A549 (cell line): ENCODE measurements around the gene DCX.

Experiments used
- BHLHE40 ChIP-seq: IDR thresholded peaks from 2 replicates; pipeline ENCODE4 v1.6.1; 2012; ENCODE audit warnings: low read depth, low read length, inconsistent platforms
- CBX8 ChIP-seq: fragments of 200-600 bp; sonication (generic); IDR thresholded peaks from 2 replicates; pipeline ENCODE4 v1.6.1; 2016
- CTCF ChIP-seq: fragments of >200 bp; sonication (Bioruptor Twin); formaldehyde crosslinking; IDR thresholded peaks from 3 replicates; pipeline ENCODE4 v1.5.1; 2016
- EP300 ChIP-seq, 2 experiments: fragments of >200 bp; sonication (Bioruptor Twin); formaldehyde crosslinking; IDR thresholded peaks; 2 replicates in 1 of 2; 3 replicates in 1 of 2; pipeline ENCODE4 v1.6.1; 2016 to 2017
- HOXA7 ChIP-seq: fragments of 250-450 bp; sonication (Bioruptor Pico); IDR thresholded peaks from 2 replicates; pipeline ENCODE4 v1.5.0; 2020; ENCODE audit warnings: mild to moderate bottlenecking, moderate library complexity
- JUNB ChIP-seq: fragments of >200 bp; sonication (Bioruptor Twin); formaldehyde crosslinking; IDR thresholded peaks from 2 replicates; pipeline ENCODE4 v1.6.1; 2016
- MAX ChIP-seq: IDR thresholded peaks from 2 replicates; pipeline ENCODE4 v1.6.1; 2012
- MAZ ChIP-seq: fragments of 150-350 bp; IDR thresholded peaks from 2 replicates; pipeline ENCODE4 v1.6.1; 2014; ENCODE audit warnings: antibody characterized with exemption, low read depth, low read length, borderline replicate concordance
- RAD21 ChIP-seq, 2 experiments: fragments of >200 bp in 1 of 2; sonication (Bioruptor Twin) in 1 of 2; formaldehyde crosslinking in 1 of 2; IDR thresholded peaks in 1 of 2; conservative IDR thresholded peaks in 1 of 2; 2 replicates in 1 of 2; 3 replicates in 1 of 2; pipeline ENCODE4 v1.6.1; 2012 to 2018; ENCODE audit warnings: inconsistent platforms in 1 of 2
- USF2 ChIP-seq: fragments of 450-650 bp; IDR thresholded peaks from 2 replicates; pipeline ENCODE4 v1.6.1; 2014; ENCODE audit warnings: antibody characterized with exemption
- TF ChIP-seq, protein P1 (sequence below): fragments of 150-350 bp; IDR thresholded peaks from 2 replicates; pipeline ENCODE4 v1.6.1; 2014; ENCODE audit warnings: low read depth, mild to moderate bottlenecking, low read length

GRCh38 chrX:111435469-111435868 lies 23.5 kb upstream of the DCX start:
- TF ChIP-seq CBX8 (no peak), RAD21 (conservative IDR thresholded peaks at IDR 0.05 in 1 of 2, IDR thresholded peaks at IDR 0.05 in 1 of 2) (no peak), JUNB (no peak), MAZ (no peak), CTCF (no peak), USF2 (no peak), BHLHE40 (no peak), MAX (no peak), HOXA7 (no peak), EP300 (IDR thresholded peaks at IDR 0.05) (no peak)
- TF ChIP-seq, protein P1, sequence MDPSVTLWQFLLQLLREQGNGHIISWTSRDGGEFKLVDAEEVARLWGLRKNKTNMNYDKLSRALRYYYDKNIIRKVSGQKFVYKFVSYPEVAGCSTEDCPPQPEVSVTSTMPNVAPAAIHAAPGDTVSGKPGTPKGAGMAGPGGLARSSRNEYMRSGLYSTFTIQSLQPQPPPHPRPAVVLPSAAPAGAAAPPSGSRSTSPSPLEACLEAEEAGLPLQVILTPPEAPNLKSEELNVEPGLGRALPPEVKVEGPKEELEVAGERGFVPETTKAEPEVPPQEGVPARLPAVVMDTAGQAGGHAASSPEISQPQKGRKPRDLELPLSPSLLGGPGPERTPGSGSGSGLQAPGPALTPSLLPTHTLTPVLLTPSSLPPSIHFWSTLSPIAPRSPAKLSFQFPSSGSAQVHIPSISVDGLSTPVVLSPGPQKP, result no peak
